Hindlimb muscle (tissue), 1 donor: ENCODE measurements around the gene CTXN2. TPM values are rescaled to one million over a fixed set of nuclear protein-coding genes. Genes with fewer than 3 reads are reported as not detected.

Experiments used
- DNase-seq: peaks from one replicate; pipeline ENCODE4 v3.0.0-alpha.2; 2013
- polyA plus RNA-seq: library from polyadenylated mRNA; unstranded; fragments of 120-200 nt; gene quantifications from one replicate; pipeline ENCODE4 v1.2.1, GENCODE V29; 2013; ENCODE audit not compliant: insufficient read length

The CTXN2 gene
- not detected for polyA plus RNA-seq

DNA sequence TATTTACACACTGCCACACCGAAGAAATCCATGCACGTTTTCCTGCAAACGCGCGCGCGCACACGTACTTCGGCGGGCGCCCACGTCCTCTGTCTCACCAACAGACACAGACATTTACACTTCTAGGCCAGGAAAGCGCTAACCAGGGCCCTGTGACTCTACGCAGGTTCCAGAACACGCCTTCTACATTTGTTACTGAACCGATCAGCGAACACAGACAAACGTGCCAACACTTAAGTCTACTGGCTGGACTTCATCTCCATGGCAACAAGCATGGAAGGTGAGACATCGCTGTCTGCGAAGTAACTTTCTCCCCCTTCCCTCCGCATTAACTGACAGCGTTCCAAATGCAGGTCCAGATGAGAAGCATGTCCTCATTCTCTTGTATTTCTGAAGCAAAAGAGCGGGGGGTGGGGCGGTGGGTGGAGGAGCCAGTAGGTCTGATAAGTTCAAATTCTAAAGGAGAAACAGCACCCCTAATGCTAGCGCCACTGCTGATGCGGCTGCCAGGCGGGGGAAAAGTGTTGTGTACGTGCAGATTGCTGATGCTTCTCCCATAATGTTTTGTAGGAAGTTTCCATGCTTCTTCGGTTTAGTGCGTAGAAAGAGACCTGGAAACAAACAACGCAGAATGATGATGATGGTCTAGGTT, at the start of gene CTXN2:
CTXN2 (plus strand) TSS at position 92 of the 652 bp plus-strand sequence. CDS start 9,636 bp downstream, outside the sequence.
- DNase-seq = no peak

DNA sequence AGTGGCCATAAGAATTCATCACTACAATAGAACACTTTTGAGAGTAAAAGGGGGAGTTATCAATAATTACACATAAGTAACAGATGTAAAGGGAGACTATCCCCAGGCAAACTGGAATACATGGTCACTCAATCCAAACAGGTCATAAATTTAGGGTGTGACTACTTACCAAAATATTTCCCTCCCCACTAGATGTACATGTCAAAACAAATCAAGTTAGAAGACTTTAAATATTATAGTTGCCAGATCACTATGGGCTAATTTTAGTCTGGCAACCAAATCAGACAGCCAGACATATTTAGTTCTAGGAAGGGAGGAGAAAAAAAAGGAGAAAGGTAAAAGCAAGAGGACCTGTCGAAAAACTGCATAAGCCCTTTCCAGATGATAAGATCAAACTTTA, 47.6 kb upstream of the CTXN2 start:
- no peak for DNase-seq

DNA sequence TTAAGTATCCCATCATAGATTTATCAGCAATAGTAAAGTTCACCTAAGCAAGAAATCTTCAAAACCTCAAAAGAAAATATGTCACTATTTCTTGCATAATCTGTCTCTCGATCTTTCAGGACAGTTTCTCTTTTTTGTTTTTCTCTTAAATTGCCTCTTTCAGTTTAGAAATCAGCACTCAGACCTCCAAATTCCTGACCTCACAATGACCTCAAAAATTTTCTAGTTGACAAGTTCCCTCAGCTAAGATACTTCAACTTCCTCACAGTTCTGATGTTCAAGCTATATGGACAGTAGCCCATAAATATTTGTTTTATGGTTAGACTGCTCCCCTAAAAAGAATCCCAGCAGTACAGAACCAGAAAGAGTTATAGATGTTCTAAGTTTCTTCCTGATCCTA, 46.6 kb upstream of the CTXN2 start:
- DNase-seq = no peak

DNA sequence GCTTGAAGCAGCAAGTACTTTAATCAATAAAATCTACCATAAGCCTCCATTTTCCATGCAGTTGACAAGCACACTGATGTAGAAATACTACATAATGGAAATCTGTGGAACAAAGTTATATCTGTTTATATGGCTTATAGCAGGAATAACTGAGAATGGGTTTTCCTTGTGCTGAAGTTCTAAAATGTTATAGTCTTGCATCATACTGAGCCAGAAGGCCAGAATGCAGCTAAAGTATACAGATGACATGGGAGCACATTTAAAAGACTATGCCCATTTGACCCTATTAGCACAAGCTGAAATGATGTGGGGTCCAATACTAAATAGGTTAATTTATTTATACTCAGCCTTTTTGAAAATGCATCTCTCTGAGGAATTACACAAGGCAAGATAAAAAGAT, 45.5 kb upstream of the CTXN2 start:
- no peak for DNase-seq

DNA sequence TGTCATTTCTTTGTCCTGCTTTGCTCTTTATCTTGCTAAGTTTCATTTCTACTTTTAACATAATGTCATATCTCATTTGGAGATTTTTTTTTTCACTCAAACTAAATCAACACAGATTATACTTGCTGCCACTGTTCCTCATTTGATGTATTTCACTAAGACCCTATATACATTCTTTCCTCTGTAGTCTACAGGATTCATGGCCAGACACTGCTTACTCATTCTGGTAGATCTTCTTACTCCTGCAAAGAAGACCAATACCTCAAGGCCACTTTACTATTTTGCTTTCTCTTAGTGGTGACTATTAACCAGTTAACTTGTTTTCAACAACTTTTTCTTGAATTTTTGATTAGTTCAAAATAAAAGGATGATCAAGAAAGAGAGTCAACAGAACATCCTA, 44.1 kb upstream of the CTXN2 start:
- DNase-seq = no peak

GRCh38 chr15:48149858-48150257, 41.6 kb upstream of the CTXN2 start:
- no peak for DNase-seq

DNA sequence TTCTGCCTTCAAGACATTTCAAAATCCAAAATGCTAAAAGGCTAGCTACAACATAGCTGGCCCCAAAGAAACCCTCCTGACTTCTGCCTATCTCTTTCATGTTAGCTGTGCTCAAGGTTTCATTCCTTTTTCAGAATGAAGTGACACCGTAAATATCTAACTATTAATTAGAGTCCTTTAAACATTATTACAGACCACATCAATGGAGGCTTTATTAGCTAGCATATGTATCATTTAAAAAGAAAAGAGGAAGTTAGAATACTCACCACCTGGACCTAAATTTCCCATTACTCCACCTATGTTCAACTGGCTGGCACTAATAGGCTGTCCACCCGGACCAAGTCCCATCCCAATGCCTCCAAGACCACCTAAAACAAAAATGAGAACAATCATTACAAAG, 37.9 kb upstream of the CTXN2 start:
- DNase-seq = no peak

DNA sequence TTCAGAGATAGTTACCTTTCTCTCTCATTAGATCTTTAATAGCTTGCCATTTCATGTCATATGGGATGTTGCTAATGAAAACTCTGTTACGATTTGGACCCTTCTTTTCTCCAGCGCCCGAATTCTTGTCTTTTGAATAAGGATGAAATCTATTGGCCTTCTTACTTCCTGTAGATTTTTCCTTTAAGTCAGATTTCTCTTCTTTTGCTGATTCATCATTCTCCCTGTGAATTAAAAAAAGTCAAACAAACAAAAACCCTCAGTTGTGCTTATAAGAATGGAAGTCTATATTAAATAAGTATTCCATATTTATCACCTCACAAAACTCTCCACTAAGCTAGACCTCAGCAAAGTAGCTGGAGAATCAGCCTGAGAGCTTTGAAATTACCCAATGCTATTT, 22.8 kb upstream of the CTXN2 start:
- no peak for DNase-seq

DNA sequence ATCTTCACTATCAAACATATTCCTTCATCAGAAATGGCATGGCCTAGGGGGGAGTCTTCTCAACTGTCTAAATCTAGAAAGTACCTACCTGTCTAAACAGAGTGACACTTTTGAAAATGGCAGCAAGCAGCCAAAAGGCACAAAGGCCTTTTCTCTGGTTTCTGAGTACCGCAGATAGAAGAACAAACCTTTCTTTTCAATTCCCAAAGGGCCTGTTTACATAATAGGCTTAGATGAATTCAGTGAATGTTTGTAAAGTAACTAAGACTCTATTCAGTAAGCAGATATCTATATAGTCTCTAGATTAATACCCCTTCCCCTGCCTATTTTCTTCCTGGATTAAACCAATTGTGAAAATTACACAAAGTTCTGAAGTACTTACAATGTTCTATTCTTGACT, 20.5 kb upstream of the CTXN2 start:
- DNase-seq = no peak

DNA sequence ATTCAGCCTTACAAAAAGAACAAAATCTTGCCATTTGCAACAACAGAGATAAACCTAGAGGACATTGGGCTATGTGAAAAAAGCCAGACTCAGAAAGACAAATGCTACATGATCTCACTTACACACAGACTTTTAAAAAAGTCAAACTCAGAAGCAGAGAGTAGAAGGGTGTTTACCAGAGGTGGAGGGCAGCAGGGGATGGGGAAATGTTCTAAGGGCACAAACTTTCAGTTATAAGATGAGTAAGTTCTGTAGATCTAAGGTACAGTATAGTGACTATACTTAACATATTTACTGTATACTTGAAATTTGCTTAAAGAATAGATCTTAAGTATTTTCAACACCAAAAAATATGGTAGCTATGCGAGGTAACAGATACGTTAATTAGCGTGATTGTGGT, 16.3 kb upstream of the CTXN2 start:
- no peak for DNase-seq

- peak; percentile 11 for DNase-seq
These were observed 15.4 kb upstream of the CTXN2 start for GRCh38 chr15:48176112-48176511.

GRCh38 chr15:48176957-48177356, 14.5 kb upstream of the CTXN2 start:
- DNase-seq = no peak

- DNase-seq = peak; percentile 56
These were observed 14.1 kb upstream of the CTXN2 start for GRCh38 chr15:48177383-48177765.

GRCh38 chr15:48177766-48178647, 13.5 kb upstream of the CTXN2 start, which contains the start of gene MYEF2:
Gene MYEF2, minus strand, starts transcription at chr15:48178295. Its CDS starts 58 bp downstream, at chr15:48178237.
- DNase-seq = peak; percentile 48

GRCh38 chr15:48178648-48178931, 12.9 kb upstream of the CTXN2 start:
- DNase-seq = peak; percentile 3

- DNase-seq = no peak
These were observed 8.7 kb upstream of the CTXN2 start for GRCh38 chr15:48182749-48183148.

GRCh38 chr15:48185529-48185928, 5.9 kb upstream of the CTXN2 start:
- no peak for DNase-seq

- no peak for DNase-seq
These were observed 5.2 kb upstream of the CTXN2 start for GRCh38 chr15:48186271-48186670.

- DNase-seq = peak; percentile 87
These were observed 412 bp upstream of the CTXN2 start for GRCh38 chr15:48190932-48191573.

DNA sequence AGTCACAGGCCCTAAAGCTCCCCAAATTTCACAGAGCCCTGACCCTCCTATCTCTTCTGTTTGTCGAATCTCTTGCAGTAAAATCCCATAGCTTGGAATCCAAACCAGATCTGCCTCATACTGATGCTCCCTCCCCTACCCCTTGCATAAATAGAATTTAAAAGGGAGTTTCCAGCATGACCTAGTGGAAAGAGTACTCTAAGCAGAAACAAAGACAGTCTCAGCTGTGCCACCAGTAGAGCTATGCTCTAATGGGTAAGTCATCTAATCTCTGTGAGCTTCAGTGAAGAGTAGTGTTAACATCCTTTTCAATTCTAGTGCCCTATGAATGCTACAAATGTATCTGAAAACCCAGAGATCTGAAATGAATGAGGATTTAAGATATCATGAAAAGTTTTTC, 10.6 kb downstream of the CTXN2 start:
- no peak for DNase-seq

- DNase-seq = no peak
These were observed 14.5 kb downstream of the CTXN2 start, which contains the start of gene SLC12A1 for GRCh38 chr15:48205981-48206380. Gene SLC12A1, plus strand, starts transcription at chr15:48206302. Its CDS starts 1,418 bp downstream, at chr15:48207720.

- DNase-seq = no peak
These were observed 29.8 kb downstream of the CTXN2 start for GRCh38 chr15:48221261-48221660.

GRCh38 chr15:48221885-48222284, 30.4 kb downstream of the CTXN2 start:
- DNase-seq = peak; percentile 3

- DNase-seq = no peak
These were observed 31.2 kb downstream of the CTXN2 start for GRCh38 chr15:48222627-48223026.
